HG03354 (cell line): ENCODE data around the gene C10orf71.

Experiments
- ATAC-seq: cut with Tn5 transposase; IDR thresholded peaks from one replicate; pipeline ENCODE4 v1.9.1; 2021; ENCODE audit warnings: mild to moderate bottlenecking; ENCODE audit not compliant: unreplicated experiment, poor library complexity, severe bottlenecking

C10orf71 gene

GRCh38 chr10:49329146-49329505 is 30.2 kb downstream of the C10orf71 start:
- ATAC-seq: no peak

- no peak for ATAC-seq
Observed at GRCh38 chr10:49330127-49330665, 31.2 kb downstream of the C10orf71 start.

GRCh38 chr10:49331431-49331830 is 32.5 kb downstream of the C10orf71 start:
- no peak for ATAC-seq

- no peak for ATAC-seq
Observed at GRCh38 chr10:49332333-49332732, 33.4 kb downstream of the C10orf71 start.

GRCh38 chr10:49332768-49333167 is 33.8 kb downstream of the C10orf71 start:
- no peak for ATAC-seq

GRCh38 chr10:49333192-49333591 is 34.2 kb downstream of the C10orf71 start:
- ATAC-seq: no peak

- ATAC-seq: no peak
Observed at GRCh38 chr10:49334964-49335363, 36.0 kb downstream of the C10orf71 start.

- no peak for ATAC-seq
Observed at GRCh38 chr10:49335364-49335972, 36.5 kb downstream of the C10orf71 start.

GRCh38 chr10:49338604-49339003 is 39.6 kb downstream of the C10orf71 start:
- no peak for ATAC-seq

- no peak for ATAC-seq
Observed at GRCh38 chr10:49344840-49345239, 45.9 kb downstream of the C10orf71 start.

GRCh38 chr10:49347342-49347741 is 48.4 kb downstream of the C10orf71 start:
- ATAC-seq: no peak

GRCh38 chr10:49347827-49348226 is 48.9 kb downstream of the C10orf71 start:
- no peak for ATAC-seq

GRCh38 chr10:49348593-49348992 is 49.6 kb downstream of the C10orf71 start:
- ATAC-seq: no peak

GRCh38 chr10:49349390-49349789 is 50.4 kb downstream of the C10orf71 start:
- no peak for ATAC-seq

GRCh38 chr10:49350138-49350537 is 51.2 kb downstream of the C10orf71 start:
- no peak for ATAC-seq

GRCh38 chr10:49350846-49351532 is 52.0 kb downstream of the C10orf71 start:
- no peak for ATAC-seq

- ATAC-seq: no peak
Observed at GRCh38 chr10:49351669-49352068, 52.7 kb downstream of the C10orf71 start.

- ATAC-seq: no peak
Observed at GRCh38 chr10:49352323-49352722, 53.4 kb downstream of the C10orf71 start.

- ATAC-seq: no peak
Observed at GRCh38 chr10:49353026-49353894, 54.3 kb downstream of the C10orf71 start.

- ATAC-seq: no peak
Observed at GRCh38 chr10:49353895-49354566, 55.1 kb downstream of the C10orf71 start.
